GOT3 (cell line): ENCODE results near the gene SAMD13.

Experiments used
- DNase-seq: peaks from one replicate; lab custom pipeline; 2025; ENCODE audit warnings: mixed read lengths; lab: John Stamatoyannopoulos, UW

Gene SAMD13

GRCh38 chr1:84345220-84345619, 43.7 kb downstream of the SAMD13 start:
- no peak for DNase-seq

GRCh38 chr1:84347271-84347931, 45.9 kb downstream of the SAMD13 start:
- DNase-seq, result no peak

- no peak for DNase-seq
Observed at GRCh38 chr1:84347932-84348555, 46.5 kb downstream of the SAMD13 start.

- DNase-seq, result no peak
Observed at GRCh38 chr1:84348759-84349158, 47.3 kb downstream of the SAMD13 start.

- no peak for DNase-seq
Observed at GRCh38 chr1:84350104-84350503, 48.6 kb downstream of the SAMD13 start.

- no peak for DNase-seq
Observed at GRCh38 chr1:84350550-84350949, 49.0 kb downstream of the SAMD13 start.

GRCh38 chr1:84352298-84353106, 51.0 kb downstream of the SAMD13 start:
- DNase-seq, result no peak

- no peak for DNase-seq
Observed at GRCh38 chr1:84353695-84354094, 52.2 kb downstream of the SAMD13 start.

GRCh38 chr1:84355556-84355955, 54.0 kb downstream of the SAMD13 start:
- no peak for DNase-seq

- DNase-seq, result no peak
Observed at GRCh38 chr1:84356881-84357280, 55.4 kb downstream of the SAMD13 start.

- no peak for DNase-seq
Observed at GRCh38 chr1:84358695-84359094, 57.2 kb downstream of the SAMD13 start.

GRCh38 chr1:84360316-84360715, 58.8 kb downstream of the SAMD13 start:
- no peak for DNase-seq

GRCh38 chr1:84361796-84362195, 60.3 kb downstream of the SAMD13 start:
- DNase-seq, result no peak

GRCh38 chr1:84363019-84363418, 61.5 kb downstream of the SAMD13 start:
- no peak for DNase-seq

GRCh38 chr1:84363622-84364021, 62.1 kb downstream of the SAMD13 start:
- DNase-seq, result no peak

GRCh38 chr1:84365225-84366221, 64.0 kb downstream of the SAMD13 start:
- DNase-seq, result no peak

GRCh38 chr1:84366786-84367185, 65.3 kb downstream of the SAMD13 start:
- DNase-seq, result no peak

GRCh38 chr1:84367219-84367618, 65.7 kb downstream of the SAMD13 start:
- DNase-seq, result no peak

- no peak for DNase-seq
Observed at GRCh38 chr1:84368441-84368840, 66.9 kb downstream of the SAMD13 start.

- DNase-seq, result no peak
Observed at GRCh38 chr1:84370266-84370665, 68.8 kb downstream of the SAMD13 start.

GRCh38 chr1:84370831-84371394, 69.4 kb downstream of the SAMD13 start:
- no peak for DNase-seq
